Lower lobe of right lung (tissue), 2 donors: Measurements from ENCODE around the gene FAM168B. TPM values are rescaled to one million over a fixed set of nuclear protein-coding genes. Genes with fewer than 3 reads are reported as not detected.
"Not testable (repeated sequence)": the region's sequence is repeated elsewhere in the genome, so short reads cannot be mapped to it uniquely, and the experiment has no call there.

Source experiments
- ATAC-seq, 2 donors: fragments of 200-7000 bp; cut with Tn5 transposase; one replicate each; pipeline ENCODE4 v1.9.1; 2020 to 2022; ENCODE audit warnings: mild to moderate bottlenecking in 2 of 2, moderate library complexity in 2 of 2
- DNase-seq: peaks from one replicate; pipeline ENCODE4 v3.0.0-alpha.2; 2020
- H3K27ac ChIP-seq: fragments of 200-600 bp; one replicate; pipeline ENCODE4 v1.8.0; 2022
- H3K27me3 ChIP-seq: fragments of 200-600 bp; one replicate; pipeline ENCODE4 v1.8.0; 2022; ENCODE audit warnings: low read depth
- H3K36me3 ChIP-seq: fragments of 200-600 bp; one replicate; pipeline ENCODE4 v1.8.0; 2022; ENCODE audit warnings: mild to moderate bottlenecking
- H3K4me1 ChIP-seq: fragments of 200-600 bp; one replicate; pipeline ENCODE4 v1.8.0; 2022
- H3K4me3 ChIP-seq: fragments of 200-600 bp; one replicate; pipeline ENCODE4 v1.8.0; 2022; ENCODE audit warnings: mild to moderate bottlenecking
- H3K9me3 ChIP-seq: fragments of 200-600 bp; one replicate; pipeline ENCODE4 v1.8.0; 2022
- CTCF ChIP-seq: fragments of 200-600 bp; IDR thresholded peaks from one replicate; pipeline ENCODE4 v1.8.0; 2022; ENCODE audit warnings: antibody characterized with exemption, mild to moderate bottlenecking
- intact Hi-C: fragments of 100-400 bp; cut with DNase I; formaldehyde crosslinking; loops from one replicate; pipeline ENCODE4 v1.11.0; 2022
- total RNA-seq: library from RNA; stranded (reverse); fragmentation: NEBNext Ultra II Directional; extraction: Animal tissue kit (Norgen Biotek cat#: 25700); gene quantifications from one replicate; pipeline ENCODE4 v1.2.1, GENCODE V29; 2021
- donor health status: DM: no; HTN: yes; CAD: no; lungs with severe emphysema.

FAM168B gene
- total RNA-seq, 1 donor from 2014 or later = 74.1 TPM

- Histone ChIP-seq H3K9me3 (no peaks in the 10 kb centered on the region), H3K4me1 (peaks cover 22% of the 10 kb centered on the region), H3K27me3 (no peaks in the 10 kb centered on the region), H3K4me3 (no peak overlapping the region), H3K36me3 (peaks cover 8% of the 10 kb centered on the region), H3K27ac (no peak overlapping the region)
- DNase-seq = no peak
- intact Hi-C loops = no loop called here
- no peak for TF ChIP-seq CTCF
- no peak for ATAC-seq
These were observed 1.4 kb upstream of the FAM168B start for GRCh38 chr2:131094463-131095281.

- H3K4me1 ChIP-seq = peaks cover 22% of the 10 kb centered on the region
- no peak for TF ChIP-seq CTCF
- intact Hi-C loops = no loop called here
- peak overlapping the region; percentile 98 for H3K27ac ChIP-seq
- ATAC-seq (peak; percentile 85 to 89), DNase-seq (no peak)
- H3K36me3 ChIP-seq = peaks cover 11% of the 10 kb centered on the region
- no peaks in the 10 kb centered on the region for H3K27me3 ChIP-seq
- H3K4me3 ChIP-seq = peak overlapping the region; percentile 65
- H3K9me3 ChIP-seq = no peaks in the 10 kb centered on the region
These were observed 619 bp upstream of the FAM168B start for GRCh38 chr2:131093696-131094462.

GRCh38 chr2:131092458-131093005 lies 728 bp downstream of the FAM168B start:
- no peak for DNase-seq
- no peak for ATAC-seq
- no peak for TF ChIP-seq CTCF

GRCh38 chr2:131085646-131086045 lies 7.6 kb downstream of the FAM168B start:
- peaks cover 12% of the 10 kb centered on the region for H3K4me1 ChIP-seq
- no peak overlapping the region for H3K27ac ChIP-seq
- intact Hi-C loops = no loop called here
- ATAC-seq (no peak), DNase-seq (no peak)
- no peak for TF ChIP-seq CTCF
- no peaks in the 10 kb centered on the region for H3K27me3 ChIP-seq
- H3K36me3 ChIP-seq = peaks cover 66% of the 10 kb centered on the region
- no peak overlapping the region for H3K4me3 ChIP-seq
- no peaks in the 10 kb centered on the region for H3K9me3 ChIP-seq

More at GRCh38 chr2:131092458-131093005, 728 bp downstream of the FAM168B start:
- Histone ChIP-seq H3K27ac (peak overlapping the region; percentile 98), H3K4me1 (peaks cover 22% of the 10 kb centered on the region), H3K36me3 (peaks cover 24% of the 10 kb centered on the region), H3K9me3 (no peaks in the 10 kb centered on the region), H3K4me3 (peak overlapping the region; percentile 65), H3K27me3 (no peaks in the 10 kb centered on the region)
- intact Hi-C loops = no loop called here

GRCh38 chr2:131081190-131081589 lies 12.1 kb downstream of the FAM168B start:
- no peak overlapping the region for H3K27ac ChIP-seq
- DNase-seq = no peak
- no peak for TF ChIP-seq CTCF
- H3K9me3 ChIP-seq = no peaks in the 10 kb centered on the region
- ATAC-seq = no peak
- H3K36me3 ChIP-seq = peaks cover 79% of the 10 kb centered on the region
- H3K27me3 ChIP-seq = no peaks in the 10 kb centered on the region
- no peak overlapping the region for H3K4me3 ChIP-seq
- peaks cover 16% of the 10 kb centered on the region for H3K4me1 ChIP-seq
- intact Hi-C loops = no loop called here

GRCh38 chr2:131079931-131080330 lies 13.3 kb downstream of the FAM168B start:
- ATAC-seq = not testable (repeated sequence)
- peaks cover 79% of the 10 kb centered on the region for H3K36me3 ChIP-seq

More at GRCh38 chr2:131079931-131080330, 13.3 kb downstream of the FAM168B start:
- DNase-seq, intact Hi-C loops, H3K4me3 ChIP-seq, H3K9me3 ChIP-seq, H3K27me3 ChIP-seq, H3K27ac ChIP-seq, H3K4me1 ChIP-seq: not testable (repeated sequence)
